G401.6 (cell line): ENCODE data around the gene ST6GALNAC4.
"Not testable (repeated sequence)": the region's sequence is repeated elsewhere in the genome, so short reads cannot be mapped to it uniquely, and the experiment has no call there.

ENCODE experiments used
- FAIRE-seq: peaks from 2 replicates; lab custom pipeline; 2012; peaks lifted over from hg19 to GRCh38; lab: Jason Lieb, UNC

The ST6GALNAC4 gene

GRCh38 chr9:127885508-127886281 is 31.1 kb downstream of the ST6GALNAC4 start:
- no peak for FAIRE-seq

- FAIRE-seq = no peak
These were observed 31.8 kb downstream of the ST6GALNAC4 start for GRCh38 chr9:127884976-127885490.

- FAIRE-seq = no peak
These were observed 32.4 kb downstream of the ST6GALNAC4 start for GRCh38 chr9:127884427-127884911.

GRCh38 chr9:127883959-127884358 is 32.9 kb downstream of the ST6GALNAC4 start:
- no peak for FAIRE-seq

GRCh38 chr9:127881715-127882114 is 35.1 kb downstream of the ST6GALNAC4 start:
- not testable (repeated sequence) for FAIRE-seq

- FAIRE-seq = no peak
These were observed 36.7 kb downstream of the ST6GALNAC4 start for GRCh38 chr9:127880143-127880542.

GRCh38 chr9:127878652-127879390 is 38.0 kb downstream of the ST6GALNAC4 start:
- FAIRE-seq = no peak

GRCh38 chr9:127878001-127878651 is 38.7 kb downstream of the ST6GALNAC4 start:
- FAIRE-seq = no peak

GRCh38 chr9:127877566-127877998 is 39.3 kb downstream of the ST6GALNAC4 start, which contains the start of gene AK1:
Gene AK1 (minus strand): TSS chr9:127877675. CDS start chr9:127874617, 3,058 bp downstream.
- FAIRE-seq = no peak

GRCh38 chr9:127876764-127877562 is 39.9 kb downstream of the ST6GALNAC4 start:
- FAIRE-seq = no peak

GRCh38 chr9:127876026-127876763 is 40.6 kb downstream of the ST6GALNAC4 start:
- no peak for FAIRE-seq

GRCh38 chr9:127875306-127875966 is 41.4 kb downstream of the ST6GALNAC4 start:
- FAIRE-seq = no peak

GRCh38 chr9:127874301-127875221 is 42.3 kb downstream of the ST6GALNAC4 start:
- no peak for FAIRE-seq

- FAIRE-seq = no peak
These were observed 43.0 kb downstream of the ST6GALNAC4 start for GRCh38 chr9:127873886-127874285.

- no peak for FAIRE-seq
These were observed 43.6 kb downstream of the ST6GALNAC4 start for GRCh38 chr9:127873223-127873691.

GRCh38 chr9:127872369-127873222 is 44.2 kb downstream of the ST6GALNAC4 start:
- FAIRE-seq = no peak

- no peak for FAIRE-seq
These were observed 45.3 kb downstream of the ST6GALNAC4 start for GRCh38 chr9:127871531-127871930.

GRCh38 chr9:127870887-127871286 is 46.0 kb downstream of the ST6GALNAC4 start:
- no peak for FAIRE-seq
